DMS 273 (cell line): Measurements from ENCODE around the gene TFB1M.
"Not testable (repeated sequence)": the region's sequence is repeated elsewhere in the genome, so short reads cannot be mapped to it uniquely, and the experiment has no call there.

Experiments
- DNase-seq: peaks from one replicate; lab custom pipeline; 2025; ENCODE audit not compliant: unreplicated experiment; lab: John Stamatoyannopoulos, UW

Gene TFB1M

DNA sequence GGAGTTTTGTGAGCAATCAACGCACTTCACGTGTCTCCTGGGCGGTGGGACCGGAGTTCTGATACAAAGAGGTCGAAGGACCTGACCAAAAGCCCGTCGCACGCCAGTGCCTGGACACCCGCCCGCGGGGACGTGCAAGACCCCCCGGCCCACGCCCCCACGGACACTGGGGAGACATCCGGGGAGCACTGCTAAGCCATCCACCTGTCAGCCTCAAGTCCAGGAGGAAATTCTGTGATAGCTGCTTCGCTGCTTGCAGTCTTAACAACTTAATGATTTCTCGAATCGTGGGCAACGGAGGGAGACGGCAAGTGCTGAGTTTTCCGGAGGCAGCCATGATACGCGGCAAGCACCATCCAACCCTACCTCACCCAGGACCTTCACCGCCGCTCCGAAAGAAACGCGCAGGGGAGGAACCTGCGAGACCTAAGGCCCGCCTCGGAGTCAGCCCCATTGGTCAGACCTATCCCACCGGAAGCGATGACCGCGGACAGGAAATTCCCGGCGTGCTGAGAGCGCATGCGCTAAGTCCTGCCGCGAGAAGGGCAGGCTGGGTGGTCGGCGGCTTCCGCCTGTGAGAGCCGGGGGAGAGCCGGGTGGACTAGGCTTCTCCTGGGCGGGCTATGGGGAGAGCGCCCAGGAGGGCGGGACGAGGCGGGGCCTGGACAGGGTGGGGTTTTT lies at the start of gene TFB1M:
Gene TFB1M, minus strand, starts transcription at position 393 of the 681 bp plus-strand sequence. Its CDS starts 56 bp downstream, at position 337.
- peak; percentile 99 for DNase-seq

DNA sequence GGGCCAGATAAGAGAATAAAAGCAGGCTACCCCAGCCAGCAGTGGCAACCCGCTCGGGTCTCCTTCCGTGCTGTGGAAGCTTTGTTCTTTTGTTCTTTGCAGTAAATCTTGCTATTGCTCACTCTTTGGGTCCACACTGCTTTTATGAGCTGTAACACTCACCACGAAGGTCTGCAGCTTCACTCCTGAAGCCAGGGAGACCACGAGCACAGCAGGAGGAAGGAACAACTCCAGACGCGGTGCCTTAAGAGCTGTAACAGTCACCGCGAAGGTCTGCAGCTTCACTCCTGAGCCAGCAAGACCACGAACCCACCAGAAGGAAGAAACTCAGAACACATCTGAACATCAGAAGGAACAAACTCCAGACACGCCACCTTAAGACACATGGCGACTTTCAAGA lies 49.7 kb upstream of the TFB1M start:
- DNase-seq = not testable (repeated sequence)

DNA sequence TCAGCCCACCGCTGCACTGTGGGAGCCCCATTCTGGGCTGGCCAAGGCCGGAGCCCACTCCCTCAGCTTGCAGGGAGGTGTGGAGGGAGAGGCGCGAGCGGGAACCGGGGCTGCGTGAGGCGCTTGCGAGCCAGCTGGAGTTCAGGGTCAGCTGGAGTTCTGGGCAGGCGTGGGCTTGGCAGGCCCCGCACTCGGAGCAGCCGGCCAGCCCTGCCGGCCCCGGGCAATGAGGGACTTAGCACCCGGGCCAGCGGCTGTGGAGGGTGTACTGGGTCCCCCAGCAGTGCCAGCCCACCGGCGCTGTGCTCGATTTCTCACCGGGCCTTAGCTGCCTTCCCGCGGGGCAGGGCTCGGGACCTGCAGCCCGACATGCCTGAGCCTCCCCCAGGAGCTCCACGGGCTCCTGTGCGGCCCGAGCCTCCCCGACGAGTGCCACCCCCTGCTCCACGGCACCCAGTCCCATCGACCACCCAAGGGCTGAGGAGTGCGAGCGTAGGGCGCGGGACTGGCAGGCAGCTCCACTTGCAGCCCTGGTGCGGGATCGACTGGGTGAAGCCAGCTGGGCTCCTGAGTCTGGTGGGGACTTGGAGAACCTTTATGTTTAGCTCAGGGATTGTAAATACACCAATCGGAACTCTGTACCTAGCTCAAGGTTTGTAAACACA lies 48.8 kb upstream of the TFB1M start:
- DNase-seq = not testable (repeated sequence)

DNA sequence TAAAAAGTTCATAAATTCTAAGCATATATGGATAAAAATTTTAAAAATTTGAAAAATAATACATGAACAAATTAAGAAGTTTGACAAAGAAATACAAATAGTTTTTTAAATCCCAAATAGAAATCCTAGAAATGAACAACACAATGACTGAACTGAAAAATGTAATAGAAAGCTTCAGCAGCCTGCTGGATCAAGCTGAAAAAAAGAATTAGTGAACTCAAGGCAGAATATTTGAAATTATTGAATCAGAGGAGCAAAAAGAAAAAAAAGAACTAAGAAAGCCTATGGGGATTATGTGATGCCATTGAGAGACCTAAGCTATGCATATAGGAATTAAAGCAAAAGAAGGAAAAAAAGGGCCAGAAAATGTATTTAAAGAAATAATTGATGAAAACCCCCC lies 39.9 kb upstream of the TFB1M start:
- DNase-seq = no peak

DNA sequence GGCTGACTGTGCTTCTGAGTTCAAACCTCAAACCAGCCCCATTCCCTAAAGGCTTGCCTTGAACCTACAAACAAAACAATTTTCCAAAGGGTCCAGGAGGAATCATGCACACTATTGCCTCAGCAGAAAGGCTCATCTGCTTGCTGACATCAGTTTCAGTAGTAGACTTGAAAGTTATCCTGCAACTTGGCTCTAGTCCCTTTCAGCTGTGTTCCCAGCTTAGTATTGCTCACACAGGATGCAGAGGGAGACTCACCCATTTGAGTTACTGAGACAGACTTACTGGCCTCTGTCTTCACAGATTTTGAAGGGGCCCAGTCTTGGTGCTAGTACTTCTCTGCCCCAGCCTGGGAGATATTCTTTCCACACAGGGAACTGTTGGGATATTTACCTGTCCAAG lies 38.5 kb upstream of the TFB1M start:
- no peak for DNase-seq

DNA sequence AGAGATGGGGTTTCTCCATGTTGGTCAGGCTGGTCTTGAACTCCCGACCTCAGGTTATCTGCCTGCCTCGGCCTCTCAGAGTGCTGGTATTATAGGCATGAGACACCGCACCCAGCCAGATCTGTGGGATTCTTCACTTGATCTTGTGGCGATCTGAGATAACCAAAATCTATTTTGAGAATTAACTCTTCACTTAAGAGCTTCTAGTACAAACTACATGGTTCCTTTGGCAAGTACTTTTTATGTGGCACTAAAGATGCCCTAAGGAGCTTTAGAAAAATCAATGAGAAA lies 37.8 kb upstream of the TFB1M start:
- no peak for DNase-seq

DNA sequence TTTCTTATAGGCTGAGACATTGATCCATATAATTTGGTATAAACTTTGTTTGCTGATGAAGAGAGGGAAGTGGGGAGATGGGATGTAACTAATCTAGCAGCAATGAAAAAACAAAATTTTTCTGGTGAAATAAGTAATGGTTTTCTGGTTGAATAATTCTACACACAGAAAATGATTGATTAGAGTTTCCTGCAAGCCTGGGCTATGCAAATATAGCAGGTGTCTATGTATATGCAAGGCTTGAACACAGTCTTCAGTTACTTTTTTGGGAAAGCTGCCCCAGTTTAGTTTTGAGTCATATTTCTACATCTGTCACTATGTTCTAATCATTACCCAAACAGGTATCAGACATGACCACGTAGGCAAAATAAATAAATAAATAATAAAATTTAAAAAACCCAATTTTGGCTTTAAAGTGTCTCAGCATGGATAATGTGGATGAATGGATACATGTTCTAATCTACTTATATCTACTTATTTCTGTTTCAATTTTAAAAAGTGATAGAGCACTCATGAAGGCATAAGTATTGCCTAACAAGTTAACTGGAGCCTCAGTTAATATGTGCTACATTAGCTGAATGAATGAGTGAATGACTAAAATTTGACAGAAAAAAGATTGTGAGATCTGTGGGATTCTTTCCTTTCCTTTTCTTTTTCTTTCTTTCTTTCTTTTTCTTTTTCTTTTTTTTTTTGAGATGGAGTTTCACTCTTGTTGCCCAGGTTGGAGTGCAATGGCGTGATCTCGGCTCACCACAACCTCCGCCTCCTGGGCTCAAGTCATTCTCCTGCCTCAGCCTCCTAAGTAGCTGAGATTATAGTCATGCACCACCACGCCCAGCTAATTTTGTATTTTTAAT lies 37.2 kb upstream of the TFB1M start:
- no peak for DNase-seq

DNA sequence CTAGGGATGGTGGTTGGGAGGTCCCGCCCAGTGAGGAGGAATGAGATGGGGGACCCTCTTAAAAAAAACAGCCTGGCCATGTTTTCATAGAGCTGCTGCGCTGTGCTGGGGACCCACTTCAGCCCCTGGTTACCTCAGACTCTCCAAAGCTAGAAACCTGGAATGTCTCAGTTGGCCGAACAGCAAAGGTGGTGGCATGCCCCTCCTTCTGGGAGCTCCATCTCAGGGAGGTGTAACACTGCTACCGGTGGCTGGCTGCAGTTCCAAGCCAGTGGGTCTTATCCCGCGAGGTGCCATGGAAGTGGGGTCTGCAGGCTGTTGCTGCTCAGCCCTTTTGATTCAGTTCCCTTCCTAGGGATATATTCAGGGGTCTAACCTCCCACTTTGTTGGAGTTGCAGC lies 35.7 kb upstream of the TFB1M start:
- DNase-seq = no peak

DNA sequence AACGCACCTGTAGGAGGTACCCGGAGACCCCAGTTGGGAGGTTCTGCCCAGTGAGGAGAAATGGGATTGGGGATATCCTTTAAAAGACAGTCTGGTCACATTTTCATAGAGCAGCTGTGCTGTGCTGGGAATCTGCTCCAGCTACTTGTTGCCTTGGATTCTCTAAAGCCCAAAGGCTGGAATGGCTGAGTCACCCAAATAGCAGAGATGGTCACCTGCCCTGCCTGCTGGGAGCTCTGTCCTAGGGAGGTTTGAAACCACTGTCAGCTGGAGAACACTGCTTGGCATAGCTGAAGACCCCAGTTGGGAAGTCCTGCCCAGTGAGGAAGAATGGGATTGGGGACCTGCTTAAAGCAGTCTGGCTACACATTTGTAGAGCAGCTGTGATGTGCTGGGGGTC lies 34.8 kb upstream of the TFB1M start:
- DNase-seq = no peak

DNA sequence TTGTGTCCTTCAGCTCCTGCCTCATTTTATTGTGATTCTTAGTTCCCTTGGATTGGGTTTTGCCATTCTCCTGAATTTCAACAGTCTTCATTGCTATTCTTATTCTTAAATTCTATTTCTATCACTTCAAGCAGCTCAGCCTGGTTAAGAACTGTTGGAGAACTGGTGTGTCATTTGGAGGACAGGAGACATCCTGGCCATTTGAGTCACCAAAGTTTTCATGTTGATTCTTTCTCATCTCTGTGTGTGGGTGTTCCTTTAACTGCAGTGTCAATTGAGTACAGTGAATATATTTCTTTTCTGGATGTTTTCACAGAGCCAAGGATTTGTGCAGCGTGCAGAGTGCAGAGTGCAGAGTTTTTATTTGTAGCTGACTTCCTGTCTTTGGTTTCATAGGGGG lies 33.5 kb upstream of the TFB1M start:
- no peak for DNase-seq

DNA sequence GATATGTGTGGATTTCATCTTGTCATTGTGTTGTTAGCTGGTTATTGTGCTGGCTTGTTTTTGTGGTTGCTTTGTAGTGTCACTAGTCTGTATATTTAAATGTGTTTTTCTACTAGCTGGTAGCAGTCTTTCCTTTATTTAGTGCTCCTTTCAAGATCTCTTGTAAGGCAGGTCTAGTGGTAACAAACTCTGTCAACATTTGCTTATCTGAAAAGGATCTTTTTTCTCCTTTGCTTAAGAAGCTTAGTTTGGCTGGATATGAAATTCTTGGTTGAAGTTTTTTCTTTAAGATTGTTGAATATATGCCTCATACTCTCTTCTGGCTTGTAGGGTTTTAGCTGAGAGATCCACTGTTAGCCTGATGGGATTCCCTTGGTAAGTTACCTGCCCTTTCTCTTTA lies 32.7 kb upstream of the TFB1M start:
- no peak for DNase-seq

DNA sequence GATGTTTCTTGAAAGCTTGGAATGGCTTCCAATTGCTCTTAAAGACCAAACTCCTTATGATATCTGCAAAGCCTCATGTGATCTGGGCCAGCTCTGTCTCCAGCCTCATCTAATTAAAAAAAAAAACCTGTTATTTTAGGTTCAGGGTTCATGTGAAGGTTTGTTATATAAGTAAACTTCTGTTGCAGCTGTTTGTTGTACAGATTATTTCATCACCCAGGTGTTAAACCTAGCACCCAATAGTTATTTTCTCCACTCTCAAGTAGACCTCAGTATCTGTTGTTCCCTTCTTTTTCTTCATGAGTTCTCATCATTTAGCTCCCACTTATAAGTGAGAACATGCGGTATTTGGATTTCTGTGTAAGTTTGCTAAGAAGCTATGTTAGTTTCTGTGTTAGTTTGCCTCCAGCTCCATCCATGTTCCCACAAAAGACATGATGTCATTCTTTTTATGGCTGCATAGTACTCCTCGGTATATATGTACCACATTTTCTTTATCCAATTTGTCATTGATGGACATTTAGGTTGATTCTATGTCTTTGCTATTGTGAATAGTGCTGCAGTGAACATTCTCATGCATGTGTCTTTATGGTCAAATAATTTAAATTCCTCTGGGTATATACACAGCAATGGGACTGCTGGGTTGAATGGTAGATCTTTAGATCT lies 30.2 kb upstream of the TFB1M start:
- DNase-seq = no peak

DNA sequence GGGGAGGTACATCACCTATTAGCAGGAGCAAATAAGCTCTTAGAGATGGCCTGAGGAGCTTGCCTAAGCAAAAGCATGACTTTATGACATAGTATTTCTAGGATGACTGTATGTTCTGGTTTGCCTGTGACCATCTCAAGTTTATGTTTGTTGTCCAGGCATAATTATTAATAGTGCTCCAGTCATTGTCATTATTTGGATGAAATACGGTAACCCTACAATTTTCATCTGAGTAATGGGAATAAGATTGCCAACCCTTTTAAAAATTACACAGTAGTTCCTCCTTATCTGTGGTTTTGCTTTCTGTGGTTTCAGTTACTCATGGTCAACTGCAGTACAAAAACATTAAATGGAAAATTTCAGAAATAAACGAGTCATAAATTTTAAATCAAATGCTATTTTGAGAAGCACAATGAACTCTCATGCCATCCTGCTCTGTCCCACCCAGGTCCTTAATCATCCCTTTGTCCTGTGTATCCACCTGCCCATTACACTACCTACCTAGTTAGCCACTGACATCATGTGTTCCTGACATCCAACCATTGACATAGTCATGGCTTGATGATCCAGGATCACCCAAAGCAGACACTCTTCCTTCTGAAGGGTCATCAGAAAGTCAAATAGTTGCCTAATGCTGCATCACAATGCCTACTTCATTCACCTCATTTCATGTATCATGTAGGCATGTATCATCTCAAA lies 27.0 kb upstream of the TFB1M start:
- DNase-seq = no peak

DNA sequence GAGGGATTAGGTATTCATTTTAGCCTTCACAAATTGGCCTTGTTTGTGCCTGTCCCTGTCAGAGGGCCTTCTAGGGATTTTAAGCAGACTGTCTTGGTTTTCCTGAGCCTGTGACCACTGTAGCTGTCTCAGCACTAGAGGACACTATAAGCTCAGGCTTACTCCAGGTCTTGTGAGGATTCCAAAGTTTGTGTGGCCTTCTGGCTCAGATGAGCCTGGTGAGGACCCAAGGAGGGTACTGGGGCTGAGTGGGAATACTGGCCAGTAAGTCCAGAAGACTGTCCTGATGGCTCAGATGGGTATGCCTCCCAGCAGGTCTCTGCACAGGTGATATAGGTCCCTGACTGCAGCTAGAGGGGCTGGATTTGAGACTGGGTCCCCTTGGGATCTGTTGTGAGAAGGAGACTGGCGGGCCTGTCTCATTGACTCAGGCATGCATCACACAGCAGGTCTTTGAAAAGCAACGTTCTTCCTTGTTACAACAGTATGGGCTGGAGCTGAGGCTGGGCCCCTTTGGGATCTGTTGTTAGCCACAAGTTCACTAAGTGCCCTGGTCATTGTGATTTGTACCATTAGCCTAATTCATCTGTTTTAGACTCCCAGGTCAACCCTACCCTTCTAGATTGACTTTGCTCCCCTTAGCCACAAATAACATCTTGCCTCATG lies 26.3 kb upstream of the TFB1M start:
- DNase-seq = no peak

DNA sequence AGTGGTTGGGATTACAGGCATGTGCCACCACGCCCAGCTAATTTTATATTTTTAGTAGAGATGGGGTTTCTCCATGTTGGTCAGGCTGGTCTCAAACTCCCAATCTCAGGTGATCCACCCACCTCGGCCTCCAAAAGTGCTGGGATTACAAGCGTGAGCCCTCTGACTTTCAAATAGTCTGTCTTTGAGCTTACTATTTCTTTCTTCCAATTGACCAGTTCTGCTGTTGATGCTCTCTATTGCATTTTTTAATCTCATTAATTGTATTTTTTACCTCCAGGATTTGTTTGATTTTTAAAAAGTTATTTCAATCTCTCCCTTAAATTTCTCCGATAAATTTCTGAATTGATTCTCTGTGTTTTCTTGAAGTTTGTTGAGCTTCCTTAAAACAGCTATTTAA lies 25.6 kb upstream of the TFB1M start:
- not testable (repeated sequence) for DNase-seq

DNA sequence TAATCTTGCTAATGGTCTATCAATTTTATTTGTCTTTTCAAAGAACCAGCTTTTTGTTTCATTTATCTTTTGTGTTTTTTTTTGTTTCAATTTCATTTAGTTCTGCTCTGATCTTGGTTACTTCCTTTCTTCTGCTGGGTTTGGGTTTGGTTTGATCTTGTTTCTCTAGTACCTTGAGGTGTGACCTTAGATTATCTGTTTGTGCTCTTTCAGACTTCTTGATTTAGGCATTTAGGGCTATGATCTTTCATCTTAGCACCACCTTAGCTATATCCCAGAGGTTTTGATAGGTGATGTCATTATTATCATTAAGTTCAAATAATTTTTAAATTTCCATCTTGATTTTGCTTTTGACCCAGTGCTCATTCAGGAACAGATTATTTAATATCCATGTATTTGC lies 24.0 kb upstream of the TFB1M start:
- DNase-seq = not testable (repeated sequence)

DNA sequence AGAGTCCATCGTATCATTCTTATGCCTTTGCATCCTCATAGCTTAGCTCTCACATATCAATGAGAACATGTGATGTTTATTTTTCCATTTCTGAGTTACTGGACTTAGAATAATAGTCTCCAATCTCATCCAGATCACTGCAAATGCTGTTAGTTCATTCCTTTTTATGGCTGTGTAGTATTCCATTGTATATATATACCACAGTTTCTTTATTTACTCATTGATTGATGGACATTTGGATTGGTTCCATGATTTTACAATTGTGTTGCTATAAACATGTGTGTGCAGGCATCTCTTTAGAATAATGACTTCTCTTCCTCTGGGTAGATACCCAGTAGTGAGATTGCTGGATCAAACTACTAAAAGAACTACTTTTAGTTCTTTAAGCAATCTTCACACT lies 21.0 kb upstream of the TFB1M start:
- no peak for DNase-seq

DNA sequence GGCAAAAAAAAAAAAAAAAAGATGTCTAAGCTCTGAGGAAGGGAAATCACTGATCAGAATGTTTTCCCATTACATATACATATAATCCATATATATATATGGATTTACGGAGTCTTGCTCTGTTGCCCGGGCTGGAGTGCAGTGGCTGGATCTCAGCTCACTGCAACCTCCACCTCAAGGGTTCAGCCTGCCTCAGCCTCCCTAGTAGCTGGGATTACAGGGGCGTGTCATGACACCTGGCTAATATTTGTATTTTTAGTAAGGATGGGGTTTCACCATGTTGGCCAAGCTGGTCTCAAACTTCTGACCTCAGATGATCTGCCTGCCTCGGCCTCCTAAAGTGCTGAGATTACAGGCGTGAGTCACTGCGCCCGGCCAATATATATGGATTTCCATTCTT lies 19.8 kb upstream of the TFB1M start:
- DNase-seq = not testable (repeated sequence)

DNA sequence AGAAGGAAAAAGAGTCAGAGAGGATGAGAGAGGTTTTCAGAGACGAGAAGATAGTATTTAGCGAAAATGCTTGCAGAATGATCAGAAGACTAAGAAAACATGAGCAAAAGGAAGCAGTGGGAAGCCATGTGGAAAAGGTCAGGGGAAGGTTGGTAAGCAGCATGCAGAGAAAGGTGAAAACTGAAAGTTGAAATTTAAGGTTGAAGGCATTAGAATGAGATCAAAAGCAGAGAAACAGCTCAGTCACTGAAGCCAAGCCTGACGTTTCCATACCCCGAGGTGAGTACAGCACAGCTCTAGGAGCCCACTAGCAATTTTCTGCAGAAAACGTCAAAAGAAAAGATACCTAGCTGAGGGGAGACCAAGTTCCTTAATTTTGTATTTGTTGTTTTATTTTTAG lies 19.1 kb upstream of the TFB1M start:
- no peak for DNase-seq

DNA sequence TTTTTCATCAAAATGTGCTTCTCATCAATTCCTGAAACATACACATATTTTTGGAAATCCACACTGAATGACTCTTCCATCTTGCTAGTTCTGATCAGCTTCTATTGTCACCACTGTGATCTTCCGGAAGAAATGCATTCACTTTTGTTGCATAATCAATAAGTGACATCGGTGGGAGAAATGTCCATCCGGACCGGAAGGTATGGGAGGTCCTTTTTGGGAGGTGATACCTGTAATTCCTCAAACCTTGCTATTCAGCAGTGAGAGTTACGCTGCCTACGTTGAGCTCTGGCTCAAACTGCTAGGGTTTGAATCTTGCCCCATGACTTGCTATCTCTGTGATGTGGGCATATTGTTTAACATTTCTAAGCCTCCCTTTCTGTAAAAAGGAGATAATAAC lies 16.6 kb upstream of the TFB1M start:
- no peak for DNase-seq
